Caco-2 (cell line): ENCODE data around the gene NTN1. TPM values are rescaled to one million over a fixed set of nuclear protein-coding genes. Genes with fewer than 3 reads are reported as not detected.

Experiments used
- BruUV-seq: library from RNA; stranded (reverse); fragments of 400-500 nt; replicated peaks from 2 replicates; lab custom pipeline; 2021; lab: Mats Ljungman, UMichigan
- CTCF ChIA-PET: fragments of 300-600 bp; sonication (Branson Sonifier 250); formaldehyde crosslinking; loops from one replicate; lab custom pipeline; 2022; ENCODE audit warnings: antibody characterized with exemption; lab: Charles Lee
- POLR2A ChIA-PET: fragments of 300-600 bp; sonication (Branson Sonifier 250); formaldehyde crosslinking; loops from one replicate; lab custom pipeline; 2022; ENCODE audit warnings: antibody characterized with exemption; lab: Charles Lee
- DNase-seq, 2 experiments: peaks; one replicate each; pipeline versions ENCODE4 v3.0.0 to v3.0.0-alpha.2; 2020 to 2022
- H3K27me3 ChIP-seq: replicated peaks from 2 replicates; pipeline ENCODE4 v1.6.0; 2011; ENCODE audit warnings: low read length; ENCODE audit not compliant: control insufficient read depth, insufficient read depth
- H3K36me3 ChIP-seq: 2 replicates; pipeline ENCODE4 v1.5.1; 2011; ENCODE audit warnings: low read length; ENCODE audit not compliant: control insufficient read depth, insufficient read depth
- H3K4me1 ChIP-seq: fragments of 250-450 bp; sonication (Bioruptor Pico); 2 replicates; pipeline ENCODE4 v1.5.1; 2020; ENCODE audit warnings: mild to moderate bottlenecking
- H3K4me3 ChIP-seq: 2 replicates; pipeline ENCODE4 v1.5.1; 2011; ENCODE audit warnings: low read depth, mild to moderate bottlenecking, control low read depth, low read length
- H3K9me3 ChIP-seq: fragments of 250-450 bp; sonication (Bioruptor Pico); 2 replicates; pipeline ENCODE4 v1.5.1; 2020; ENCODE audit warnings: mild to moderate bottlenecking, moderate library complexity
- H3K27ac Mint-ChIP-seq: one replicate; pipeline ENCODE4 v1.8.0; 2022; ENCODE audit warnings: mixed read lengths; ENCODE audit not compliant: unreplicated experiment
- H3K27me3 Mint-ChIP-seq: one replicate; pipeline ENCODE4 v1.8.0; 2022; ENCODE audit warnings: mixed read lengths; ENCODE audit not compliant: insufficient read depth, unreplicated experiment
- H3K36me3 Mint-ChIP-seq: one replicate; pipeline ENCODE4 v1.8.0; 2022; ENCODE audit warnings: mild to moderate bottlenecking, mixed read lengths; ENCODE audit not compliant: insufficient read depth, unreplicated experiment
- H3K4me1 Mint-ChIP-seq: one replicate; pipeline ENCODE4 v1.8.0; 2022; ENCODE audit warnings: low read depth, mixed read lengths; ENCODE audit not compliant: unreplicated experiment
- H3K4me3 Mint-ChIP-seq: one replicate; pipeline ENCODE4 v1.8.0; 2022; ENCODE audit warnings: mild to moderate bottlenecking, moderate library complexity, mixed read lengths; ENCODE audit not compliant: unreplicated experiment
- H3K9me3 Mint-ChIP-seq: one replicate; pipeline ENCODE4 v1.8.0; 2022; ENCODE audit warnings: mixed read lengths; ENCODE audit not compliant: unreplicated experiment
- CTCF ChIP-seq, 2 experiments: fragments of 200-600 bp in 1 of 2; IDR thresholded peaks; 1 replicate in 1 of 2; 2 replicates in 1 of 2; pipeline versions ENCODE4 v1.5.1 to v1.8.0; 2011 to 2022; ENCODE audit warnings: antibody characterized with exemption in 1 of 2, control low read depth in 1 of 2, inconsistent platforms in 1 of 2, low read depth in 1 of 2, low read length in 1 of 2, mild to moderate bottlenecking in 1 of 2, moderate library complexity in 1 of 2; ENCODE audit not compliant: insufficient read depth in 1 of 2, severe bottlenecking in 1 of 2, unreplicated experiment in 1 of 2
- intact Hi-C: fragments of 100-400 bp; cut with micrococcal nuclease; formaldehyde crosslinking; loops from one replicate; pipeline ENCODE4 v1.10.0; 2022; ENCODE audit not compliant: unreplicated experiment
- total RNA-seq: library from RNA; stranded (reverse); gene quantifications from 2 replicates; pipeline ENCODE4 v1.2.3, GENCODE V29; 2022

NTN1 gene
- total RNA-seq, 1 experiment from 2014 or later = 0.88 TPM

GRCh38 chr17:9209347-9209746 is 188.0 kb downstream of the NTN1 start:
- no peak overlapping the region for H3K27ac Mint-ChIP-seq
- no peak for DNase-seq
- Histone ChIP-seq H3K36me3 (no peaks in the 10 kb centered on the region), H3K4me1 (0 out of 2 replicates have a peak, but pooled peaks cover 4% of the 10 kb centered on the region), H3K4me3 (no peak overlapping the region), H3K9me3 (no peaks in the 10 kb centered on the region), H3K27me3 (no peaks in the 10 kb centered on the region)
- H3K27me3 Mint-ChIP-seq = no peaks in the 10 kb centered on the region
- H3K4me1 Mint-ChIP-seq = no peaks in the 10 kb centered on the region
- no peak overlapping the region for H3K4me3 Mint-ChIP-seq
- ChIA-PET CTCF (no interaction called here), POLR2A (no interaction called here)
- no peaks in the 10 kb centered on the region for H3K9me3 Mint-ChIP-seq
- intact Hi-C loops = loop anchor here (5.0 kb wide), 1 partner anchor 83 kb away; no protein-coding TSS in a partner anchor
- H3K36me3 Mint-ChIP-seq = no peaks in the 10 kb centered on the region
- TF ChIP-seq CTCF (IDR thresholded peaks at IDR 0.05; ENCODE audit: insufficient read depth in 1 of 2, low read depth in 1 of 2, low read length in 1 of 2, severe bottlenecking in 1 of 2, unreplicated experiment in 1 of 2) = no peak
- no TSS peak for BruUV-seq

GRCh38 chr17:9209781-9210370 is 188.6 kb downstream of the NTN1 start:
- no TSS peak for BruUV-seq

GRCh38 chr17:9211133-9211765 is 189.9 kb downstream of the NTN1 start:
- no peaks in the 10 kb centered on the region for H3K27me3 ChIP-seq
- H3K36me3 Mint-ChIP-seq = no peaks in the 10 kb centered on the region
- DNase-seq = no peak
- CTCF ChIA-PET = no interaction called here
- TF ChIP-seq CTCF (IDR thresholded peaks at IDR 0.05; ENCODE audit: insufficient read depth in 1 of 2, low read depth in 1 of 2, low read length in 1 of 2, severe bottlenecking in 1 of 2, unreplicated experiment in 1 of 2) = no peak
- H3K9me3 Mint-ChIP-seq = no peaks in the 10 kb centered on the region
- no peaks in the 10 kb centered on the region for H3K36me3 ChIP-seq
- H3K27ac Mint-ChIP-seq = no peak overlapping the region
- H3K4me1 Mint-ChIP-seq = no peaks in the 10 kb centered on the region
- no TSS peak for BruUV-seq
- H3K9me3 ChIP-seq = no peaks in the 10 kb centered on the region
- POLR2A ChIA-PET = no interaction called here
- H3K4me1 ChIP-seq = 0 out of 2 replicates have a peak, but pooled peaks cover 4% of the 10 kb centered on the region
- intact Hi-C loops = no loop called here
- H3K4me3 Mint-ChIP-seq = no peak overlapping the region
- no peaks in the 10 kb centered on the region for H3K27me3 Mint-ChIP-seq
- H3K4me3 ChIP-seq = no peak overlapping the region

More at GRCh38 chr17:9209781-9210370, 188.6 kb downstream of the NTN1 start:
- CTCF ChIA-PET = no interaction called here
- no peaks in the 10 kb centered on the region for H3K36me3 Mint-ChIP-seq
- DNase-seq = no peak
- no peak for TF ChIP-seq CTCF (IDR thresholded peaks at IDR 0.05; ENCODE audit: insufficient read depth in 1 of 2, low read depth in 1 of 2, low read length in 1 of 2, severe bottlenecking in 1 of 2, unreplicated experiment in 1 of 2)
- POLR2A ChIA-PET = no interaction called here
- intact Hi-C loops = loop anchor here (5.0 kb wide), 1 partner anchor 82 kb away; no protein-coding TSS in a partner anchor
- 0 out of 2 replicates have a peak, but pooled peaks cover 4% of the 10 kb centered on the region for H3K4me1 ChIP-seq
- H3K9me3 Mint-ChIP-seq = no peaks in the 10 kb centered on the region
- no peak overlapping the region for H3K4me3 ChIP-seq
- H3K4me1 Mint-ChIP-seq = no peaks in the 10 kb centered on the region
- no peak overlapping the region for H3K4me3 Mint-ChIP-seq
- H3K27me3 ChIP-seq = no peaks in the 10 kb centered on the region
- H3K27me3 Mint-ChIP-seq = no peaks in the 10 kb centered on the region
- H3K27ac Mint-ChIP-seq = no peak overlapping the region
- no peaks in the 10 kb centered on the region for H3K36me3 ChIP-seq
- no peaks in the 10 kb centered on the region for H3K9me3 ChIP-seq
